HG02571 (cell line): ENCODE results near the gene CUZD1.

Source experiments
- ATAC-seq: cut with Tn5 transposase; IDR thresholded peaks from one replicate; pipeline ENCODE4 v1.9.1; 2021; ENCODE audit warnings: mild to moderate bottlenecking, moderate library complexity; ENCODE audit not compliant: unreplicated experiment

CUZD1 gene

GRCh38 chr10:122821808-122822207, 23.8 kb downstream of the CUZD1 start:
- ATAC-seq, result no peak

GRCh38 chr10:122815458-122815857, 30.2 kb downstream of the CUZD1 start:
- ATAC-seq, result no peak

GRCh38 chr10:122814493-122814892, 31.2 kb downstream of the CUZD1 start:
- no peak for ATAC-seq

- no peak for ATAC-seq
These were observed 32.9 kb downstream of the CUZD1 start for GRCh38 chr10:122812751-122813150.

DNA sequence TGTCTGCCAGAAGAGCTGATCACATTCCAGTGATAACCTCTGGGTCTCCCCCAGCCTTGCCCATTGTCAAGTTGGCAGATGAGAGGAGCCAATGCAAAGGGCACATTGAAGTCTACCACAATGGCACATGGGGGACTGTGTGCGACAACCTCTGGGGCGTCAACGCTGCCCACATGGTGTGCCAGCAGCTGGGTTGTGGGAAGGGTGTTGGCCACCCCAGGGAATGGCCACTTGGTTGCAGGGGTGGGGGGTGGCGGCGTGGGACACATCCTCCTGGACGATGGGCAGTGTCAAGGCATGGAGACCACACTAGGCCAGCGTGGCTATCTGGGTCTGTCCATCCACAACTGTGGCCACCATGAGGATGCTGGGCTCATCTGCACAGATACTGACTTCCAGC, 43.4 kb downstream of the CUZD1 start:
- ATAC-seq, result no peak

DNA sequence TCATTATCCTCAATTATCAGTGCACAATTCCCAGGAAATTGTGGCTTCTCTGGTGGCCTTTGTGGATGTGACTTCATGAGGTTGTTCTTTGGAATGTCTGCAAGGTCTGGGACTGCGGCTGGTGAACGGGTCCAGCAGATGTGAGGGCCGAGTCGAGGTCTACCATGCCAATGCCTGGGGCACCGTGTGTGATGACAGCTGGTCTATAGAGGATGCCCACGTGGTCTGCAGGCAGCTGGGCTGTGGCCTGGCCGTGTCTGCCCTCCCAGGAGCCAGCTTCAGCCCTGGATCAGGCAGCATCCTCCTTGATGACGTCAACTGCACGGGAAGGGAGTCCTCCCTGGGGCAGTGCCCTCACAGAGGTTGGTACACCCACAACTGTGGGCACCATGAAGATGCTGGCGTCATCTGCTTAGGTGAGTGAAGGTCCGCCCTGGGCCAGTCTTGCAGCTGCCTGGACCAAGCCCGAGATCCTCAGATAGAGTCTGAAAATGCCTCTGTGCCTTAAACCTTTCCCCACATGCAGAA, 46.9 kb downstream of the CUZD1 start:
- no peak for ATAC-seq

GRCh38 chr10:122796796-122797195, 48.9 kb downstream of the CUZD1 start:
- ATAC-seq, result no peak

DNA sequence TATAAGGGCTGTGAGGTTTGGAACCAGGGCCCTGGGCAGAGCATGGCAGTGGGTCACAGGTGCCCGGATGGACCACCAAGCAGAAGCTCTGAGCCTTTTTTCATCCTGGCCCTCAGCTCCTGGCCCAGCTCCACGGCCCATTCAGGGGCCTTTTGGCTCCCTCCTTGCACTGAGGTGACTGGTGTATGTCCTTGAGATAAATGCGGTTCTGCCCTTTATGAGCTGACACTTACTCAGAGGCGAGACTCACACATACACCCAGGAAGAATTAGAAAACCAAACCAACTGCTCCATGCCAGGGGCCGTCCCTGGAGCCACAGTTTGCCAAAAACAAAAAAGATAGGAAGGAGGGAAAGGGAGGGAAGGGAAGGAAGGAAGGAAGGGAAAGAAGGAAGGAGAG, 49.7 kb downstream of the CUZD1 start:
- ATAC-seq, result no peak

DNA sequence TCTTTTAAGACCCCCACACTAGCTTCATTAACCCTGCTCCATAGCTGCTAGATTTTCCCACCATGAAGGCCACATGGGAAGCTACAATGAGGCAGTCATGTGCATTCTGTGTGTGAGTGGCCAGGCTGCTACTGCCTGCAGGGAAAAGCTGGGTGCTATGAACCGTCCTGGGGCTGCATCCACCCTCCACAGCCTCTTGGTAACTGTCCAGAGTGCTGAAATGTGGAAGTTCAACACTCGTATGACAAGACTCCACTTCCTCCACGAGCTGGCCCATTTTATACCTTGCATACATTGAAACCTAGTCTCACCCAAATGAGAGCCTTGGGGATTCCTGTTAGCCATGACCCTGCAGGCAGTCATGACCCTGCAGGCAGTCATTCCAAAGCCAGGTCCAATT, 59.4 kb downstream of the CUZD1 start:
- no peak for ATAC-seq

- ATAC-seq, result no peak
These were observed 62.7 kb downstream of the CUZD1 start for GRCh38 chr10:122782911-122783310.
